Fibroblast of pulmonary artery (primary cell): ENCODE measurements around the gene BLOC1S4.
"Not testable (repeated sequence)": the region's sequence is repeated elsewhere in the genome, so short reads cannot be mapped to it uniquely, and the experiment has no call there.

ENCODE experiments used
- DNase-seq: peaks from one replicate; pipeline ENCODE4 v3.0.0-alpha.2; 2010; ENCODE audit warnings: low read depth
- H3K4me3 ChIP-seq: replicated peaks from 2 replicates; pipeline ENCODE4 v1.5.1; 2011; ENCODE audit warnings: low read depth, mild to moderate bottlenecking, control low read depth, low read length, moderate library complexity
- CTCF ChIP-seq: IDR thresholded peaks from 2 replicates; pipeline ENCODE4 v1.5.1; 2011; ENCODE audit warnings: mild to moderate bottlenecking, control low read depth, low read length, inconsistent platforms; ENCODE audit errors: missing control alignments

BLOC1S4 gene

GRCh38 chr4:6751611-6752485 is 35.9 kb downstream of the BLOC1S4 start:
- no peak for TF ChIP-seq CTCF
- no peak for DNase-seq
- H3K4me3 ChIP-seq, result no peak overlapping the region

- no peak for TF ChIP-seq CTCF
- no peak overlapping the region for H3K4me3 ChIP-seq
- no peak for DNase-seq
These were observed 36.5 kb downstream of the BLOC1S4 start for GRCh38 chr4:6752486-6752829.

- TF ChIP-seq CTCF, result no peak
- H3K4me3 ChIP-seq, result no peak overlapping the region
- no peak for DNase-seq
These were observed 37.2 kb downstream of the BLOC1S4 start for GRCh38 chr4:6753103-6753560.

- TF ChIP-seq CTCF, result no peak
- H3K4me3 ChIP-seq, result no peak overlapping the region
- DNase-seq, result no peak
These were observed 37.9 kb downstream of the BLOC1S4 start for GRCh38 chr4:6753891-6754290.

- H3K4me3 ChIP-seq, result no peak overlapping the region
- no peak for TF ChIP-seq CTCF
- DNase-seq, result no peak
These were observed 38.6 kb downstream of the BLOC1S4 start for GRCh38 chr4:6754481-6755087.

- no peak for TF ChIP-seq CTCF
- H3K4me3 ChIP-seq, result no peak overlapping the region
- DNase-seq, result no peak
These were observed 39.2 kb downstream of the BLOC1S4 start for GRCh38 chr4:6755088-6755753.

- H3K4me3 ChIP-seq, DNase-seq: not testable (repeated sequence)
These were observed 40.4 kb downstream of the BLOC1S4 start for GRCh38 chr4:6756345-6756744.
